ENCODE results near the gene NEURL1.

- TF ChIP-seq CTCF (conservative IDR thresholded peaks at IDR 0.05) (peak; percentile 90), ZFX (IDR thresholded peaks at IDR 0.05) (no peak)
Observed at GRCh38 chr10:103598654-103599115, 105.2 kb downstream of the NEURL1 start.

All from C4-2B (cell line).